COLO829 (cell line): ENCODE measurements around the gene ST6GALNAC5.
"Not testable (repeated sequence)": the region's sequence is repeated elsewhere in the genome, so short reads cannot be mapped to it uniquely, and the experiment has no call there.

ENCODE experiments used
- DNase-seq: peaks from one replicate; pipeline ENCODE4 v3.0.0; 2012; ENCODE audit warnings: low spot score

The ST6GALNAC5 gene

GRCh38 chr1:76938304-76938703, 71.0 kb downstream of the ST6GALNAC5 start:
- no peak for DNase-seq

- DNase-seq, result no peak
These were observed 72.0 kb downstream of the ST6GALNAC5 start for GRCh38 chr1:76939050-76939816.

GRCh38 chr1:76939817-76940216, 72.5 kb downstream of the ST6GALNAC5 start:
- DNase-seq, result no peak

- no peak for DNase-seq
These were observed 73.5 kb downstream of the ST6GALNAC5 start for GRCh38 chr1:76940571-76941335.

- no peak for DNase-seq
These were observed 75.3 kb downstream of the ST6GALNAC5 start for GRCh38 chr1:76942549-76942948.

- DNase-seq, result peak; percentile 2
These were observed 77.7 kb downstream of the ST6GALNAC5 start for GRCh38 chr1:76944942-76945341.

GRCh38 chr1:76948846-76949245, 81.6 kb downstream of the ST6GALNAC5 start:
- no peak for DNase-seq

GRCh38 chr1:76949503-76949902, 82.2 kb downstream of the ST6GALNAC5 start:
- DNase-seq, result no peak

- DNase-seq, result no peak
These were observed 83.0 kb downstream of the ST6GALNAC5 start for GRCh38 chr1:76950306-76950705.

- DNase-seq, result no peak
These were observed 83.9 kb downstream of the ST6GALNAC5 start for GRCh38 chr1:76951153-76951552.

- no peak for DNase-seq
These were observed 88.4 kb downstream of the ST6GALNAC5 start for GRCh38 chr1:76955652-76956051.

GRCh38 chr1:76957961-76958360, 90.7 kb downstream of the ST6GALNAC5 start:
- DNase-seq, result no peak

- no peak for DNase-seq
These were observed 91.5 kb downstream of the ST6GALNAC5 start for GRCh38 chr1:76958828-76959227.

- DNase-seq, result no peak
These were observed 92.3 kb downstream of the ST6GALNAC5 start for GRCh38 chr1:76959556-76959955.

- no peak for DNase-seq
These were observed 94.0 kb downstream of the ST6GALNAC5 start for GRCh38 chr1:76961181-76961819.

- no peak for DNase-seq
These were observed 94.5 kb downstream of the ST6GALNAC5 start for GRCh38 chr1:76961820-76962207.

- DNase-seq, result not testable (repeated sequence)
These were observed 114.0 kb downstream of the ST6GALNAC5 start for GRCh38 chr1:76981267-76981666.

GRCh38 chr1:76989976-76990375, 122.7 kb downstream of the ST6GALNAC5 start:
- DNase-seq, result no peak

GRCh38 chr1:76993036-76993435, 125.8 kb downstream of the ST6GALNAC5 start:
- DNase-seq, result no peak

GRCh38 chr1:76998582-76999223, 131.4 kb downstream of the ST6GALNAC5 start:
- DNase-seq, result peak; percentile 63

GRCh38 chr1:77007675-77008074, 140.4 kb downstream of the ST6GALNAC5 start:
- DNase-seq, result no peak

GRCh38 chr1:77010937-77011336, 143.7 kb downstream of the ST6GALNAC5 start:
- DNase-seq, result no peak
